ENCODE measurements around the gene PGM2. TPM values are rescaled to one million over a fixed set of nuclear protein-coding genes. Genes with fewer than 3 reads are reported as not detected.

PGM2 gene
- total and polyA plus RNA-seq, 10 of the 15 experiments (the other 5 are each of a cell fraction or from before 2014, with no cell fraction given): 11.9 to 41.7 (median 37.1) TPM

DNA sequence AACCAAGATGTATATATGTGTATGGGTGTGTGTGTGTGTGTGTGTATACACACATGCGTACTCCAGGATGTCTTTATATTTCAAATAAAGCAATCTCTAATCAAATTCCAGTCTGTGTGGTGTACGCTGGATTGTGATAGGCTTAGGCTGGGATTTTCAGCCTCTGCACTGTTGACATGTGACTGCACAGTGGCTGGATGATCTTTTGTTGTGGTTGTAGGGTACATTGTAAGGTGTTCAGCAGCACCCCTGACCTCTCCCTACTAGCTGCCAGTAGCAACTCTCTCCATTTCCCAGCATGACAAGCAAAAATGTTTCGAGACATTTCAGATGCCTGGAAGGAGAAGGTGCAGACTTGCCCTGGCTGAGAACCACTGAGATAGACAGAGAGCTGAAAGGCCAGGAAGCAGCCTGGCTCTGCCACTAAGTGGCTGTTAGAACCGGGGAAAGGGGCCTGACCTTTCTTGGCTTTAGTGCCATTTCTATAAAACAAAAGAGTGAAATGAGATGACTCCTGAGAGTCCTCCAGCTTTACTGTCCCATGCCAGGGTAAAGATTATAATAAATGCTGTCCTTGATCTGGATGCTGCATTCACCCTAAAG, 10.5 kb downstream of the PGM2 start (continued):
- TF ChIP-seq, protein P1, sequence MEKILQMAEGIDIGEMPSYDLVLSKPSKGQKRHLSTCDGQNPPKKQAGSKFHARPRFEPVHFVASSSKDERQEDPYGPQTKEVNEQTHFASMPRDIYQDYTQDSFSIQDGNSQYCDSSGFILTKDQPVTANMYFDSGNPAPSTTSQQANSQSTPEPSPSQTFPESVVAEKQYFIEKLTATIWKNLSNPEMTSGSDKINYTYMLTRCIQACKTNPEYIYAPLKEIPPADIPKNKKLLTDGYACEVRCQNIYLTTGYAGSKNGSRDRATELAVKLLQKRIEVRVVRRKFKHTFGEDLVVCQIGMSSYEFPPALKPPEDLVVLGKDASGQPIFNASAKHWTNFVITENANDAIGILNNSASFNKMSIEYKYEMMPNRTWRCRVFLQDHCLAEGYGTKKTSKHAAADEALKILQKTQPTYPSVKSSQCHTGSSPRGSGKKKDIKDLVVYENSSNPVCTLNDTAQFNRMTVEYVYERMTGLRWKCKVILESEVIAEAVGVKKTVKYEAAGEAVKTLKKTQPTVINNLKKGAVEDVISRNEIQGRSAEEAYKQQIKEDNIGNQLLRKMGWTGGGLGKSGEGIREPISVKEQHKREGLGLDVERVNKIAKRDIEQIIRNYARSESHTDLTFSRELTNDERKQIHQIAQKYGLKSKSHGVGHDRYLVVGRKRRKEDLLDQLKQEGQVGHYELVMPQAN (conservative IDR thresholded peaks at IDR 0.05): no peak
- TF ChIP-seq, protein P2, sequence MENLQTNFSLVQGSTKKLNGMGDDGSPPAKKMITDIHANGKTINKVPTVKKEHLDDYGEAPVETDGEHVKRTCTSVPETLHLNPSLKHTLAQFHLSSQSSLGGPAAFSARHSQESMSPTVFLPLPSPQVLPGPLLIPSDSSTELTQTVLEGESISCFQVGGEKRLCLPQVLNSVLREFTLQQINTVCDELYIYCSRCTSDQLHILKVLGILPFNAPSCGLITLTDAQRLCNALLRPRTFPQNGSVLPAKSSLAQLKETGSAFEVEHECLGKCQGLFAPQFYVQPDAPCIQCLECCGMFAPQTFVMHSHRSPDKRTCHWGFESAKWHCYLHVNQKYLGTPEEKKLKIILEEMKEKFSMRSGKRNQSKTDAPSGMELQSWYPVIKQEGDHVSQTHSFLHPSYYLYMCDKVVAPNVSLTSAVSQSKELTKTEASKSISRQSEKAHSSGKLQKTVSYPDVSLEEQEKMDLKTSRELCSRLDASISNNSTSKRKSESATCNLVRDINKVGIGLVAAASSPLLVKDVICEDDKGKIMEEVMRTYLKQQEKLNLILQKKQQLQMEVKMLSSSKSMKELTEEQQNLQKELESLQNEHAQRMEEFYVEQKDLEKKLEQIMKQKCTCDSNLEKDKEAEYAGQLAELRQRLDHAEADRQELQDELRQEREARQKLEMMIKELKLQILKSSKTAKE (IDR thresholded peaks at IDR 0.05; ENCODE audit: low read depth, poor library complexity, severe bottlenecking): no peak

DNA sequence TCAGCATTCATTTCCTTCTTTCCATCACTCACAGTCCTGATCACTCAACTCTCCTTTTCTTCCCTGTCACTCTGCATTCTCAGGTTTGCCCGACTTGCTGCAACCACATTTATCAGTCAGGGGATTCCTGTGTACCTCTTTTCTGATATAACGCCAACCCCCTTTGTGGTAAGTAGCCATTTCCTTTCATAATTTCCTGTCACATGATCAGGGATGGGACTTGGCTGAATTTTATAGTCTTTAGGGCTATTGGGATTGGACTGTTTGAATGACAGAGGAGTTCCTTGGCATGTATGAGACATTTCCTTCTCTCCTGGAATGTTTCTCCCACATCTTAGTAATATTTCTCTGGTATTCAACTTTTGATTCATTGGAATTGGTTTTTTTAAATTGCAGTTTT, 11.0 kb downstream of the PGM2 start:
- DNase-seq (ENCODE audit: low read depth, low spot score) (no peak), FAIRE-seq (no peak), ATAC-seq (peak; percentile 48; the same call in 2 of the 3 replicates)
- Histone ChIP-seq H3K4me1 (ENCODE audit: control insufficient read depth, insufficient read depth, low read length) (peaks cover 5% of the 10 kb centered on the region; the same call in 1 of the 2 replicates), H3K9me3 (replicated peaks; ENCODE audit: control insufficient read depth, insufficient read depth, low read length) (no peaks in the 10 kb centered on the region), H2AFZ (ENCODE audit: control insufficient read depth, low read depth, low read length) (no peak overlapping the region), H3K27me3 (replicated peaks in 1 of 2; ENCODE audit: control insufficient read depth in 2 of 2, insufficient read depth in 2 of 2, low read length in 1 of 2) (no peaks in the 10 kb centered on the region), H3K36me3 (ENCODE audit: control insufficient read depth in 2 of 2, insufficient read depth in 2 of 2, low read length in 1 of 2) (peaks cover 9 to 21% of the 10 kb centered on the region in 2 experiments), H3K4me2 (ENCODE audit: control insufficient read depth, insufficient read depth) (no peak overlapping the region), H3K79me2 (ENCODE audit: control insufficient read depth, insufficient read depth, low read length) (no peaks in the 10 kb centered on the region), H3K27ac (ENCODE audit: control insufficient read depth, insufficient read depth) (no peak overlapping the region), H3K4me3 (no peak overlapping the region), H4K20me1 (ENCODE audit: control insufficient read depth, insufficient read depth) (no peaks in the 10 kb centered on the region), H3K9ac (ENCODE audit: control insufficient read depth, insufficient read depth, low read length) (no peak overlapping the region)
- WGBS (ENCODE audit: insufficient coverage, insufficient replicate concordance, low lambda C conversion rate, missing lambda C conversion rate): 0% methylated on average over 2 of the region's 2 CpGs
- BruUV-seq (replicated peaks): no TSS peak
- RAD21 ChIA-PET (ENCODE audit: unreplicated experiment): no interaction called here
- POLR2A ChIA-PET: no interaction called here
- in situ Hi-C loops (cut with MboI): no loop called here
- peak; percentile 58; the same call in 1 of the 2 replicates for TF ChIP-seq RUNX3 (IDR thresholded peaks at IDR 0.05; ENCODE audit: low read length)
- TF ChIP-seq, protein P3, sequence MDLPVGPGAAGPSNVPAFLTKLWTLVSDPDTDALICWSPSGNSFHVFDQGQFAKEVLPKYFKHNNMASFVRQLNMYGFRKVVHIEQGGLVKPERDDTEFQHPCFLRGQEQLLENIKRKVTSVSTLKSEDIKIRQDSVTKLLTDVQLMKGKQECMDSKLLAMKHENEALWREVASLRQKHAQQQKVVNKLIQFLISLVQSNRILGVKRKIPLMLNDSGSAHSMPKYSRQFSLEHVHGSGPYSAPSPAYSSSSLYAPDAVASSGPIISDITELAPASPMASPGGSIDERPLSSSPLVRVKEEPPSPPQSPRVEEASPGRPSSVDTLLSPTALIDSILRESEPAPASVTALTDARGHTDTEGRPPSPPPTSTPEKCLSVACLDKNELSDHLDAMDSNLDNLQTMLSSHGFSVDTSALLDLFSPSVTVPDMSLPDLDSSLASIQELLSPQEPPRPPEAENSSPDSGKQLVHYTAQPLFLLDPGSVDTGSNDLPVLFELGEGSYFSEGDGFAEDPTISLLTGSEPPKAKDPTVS (IDR thresholded peaks at IDR 0.05; ENCODE audit: low read depth, low read length): no peak
- peak; percentile 47; the same call in 1 of the 2 replicates for TF ChIP-seq RAD51 (IDR thresholded peaks at IDR 0.05)
- TF ChIP-seq, protein P4, sequence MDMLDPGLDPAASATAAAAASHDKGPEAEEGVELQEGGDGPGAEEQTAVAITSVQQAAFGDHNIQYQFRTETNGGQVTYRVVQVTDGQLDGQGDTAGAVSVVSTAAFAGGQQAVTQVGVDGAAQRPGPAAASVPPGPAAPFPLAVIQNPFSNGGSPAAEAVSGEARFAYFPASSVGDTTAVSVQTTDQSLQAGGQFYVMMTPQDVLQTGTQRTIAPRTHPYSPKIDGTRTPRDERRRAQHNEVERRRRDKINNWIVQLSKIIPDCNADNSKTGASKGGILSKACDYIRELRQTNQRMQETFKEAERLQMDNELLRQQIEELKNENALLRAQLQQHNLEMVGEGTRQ (IDR thresholded peaks at IDR 0.05; ENCODE audit: borderline replicate concordance, low read depth, low read length): no peak
- TF ChIP-seq, protein P5, sequence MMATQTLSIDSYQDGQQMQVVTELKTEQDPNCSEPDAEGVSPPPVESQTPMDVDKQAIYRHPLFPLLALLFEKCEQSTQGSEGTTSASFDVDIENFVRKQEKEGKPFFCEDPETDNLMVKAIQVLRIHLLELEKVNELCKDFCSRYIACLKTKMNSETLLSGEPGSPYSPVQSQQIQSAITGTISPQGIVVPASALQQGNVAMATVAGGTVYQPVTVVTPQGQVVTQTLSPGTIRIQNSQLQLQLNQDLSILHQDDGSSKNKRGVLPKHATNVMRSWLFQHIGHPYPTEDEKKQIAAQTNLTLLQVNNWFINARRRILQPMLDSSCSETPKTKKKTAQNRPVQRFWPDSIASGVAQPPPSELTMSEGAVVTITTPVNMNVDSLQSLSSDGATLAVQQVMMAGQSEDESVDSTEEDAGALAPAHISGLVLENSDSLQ (IDR thresholded peaks at IDR 0.05): peak; percentile 42; the same call in 1 of the 2 replicates
- TF ChIP-seq MXI1 (IDR thresholded peaks at IDR 0.05; ENCODE audit: low read depth, low read length): no peak
- SMC1A ChIA-PET (ENCODE audit: uncharacterized antibody, unreplicated experiment): interaction anchor here (1.2 kb wide), 1 partner anchor 13 kb away, joined by 3 read pairs; no protein-coding TSS in a partner anchor
- CTCF ChIA-PET: no interaction called here
- intact Hi-C loops (cut with micrococcal nuclease; ENCODE audit: unreplicated experiment): no loop called here
